ENCODE results near the gene ADI1.

DNA sequence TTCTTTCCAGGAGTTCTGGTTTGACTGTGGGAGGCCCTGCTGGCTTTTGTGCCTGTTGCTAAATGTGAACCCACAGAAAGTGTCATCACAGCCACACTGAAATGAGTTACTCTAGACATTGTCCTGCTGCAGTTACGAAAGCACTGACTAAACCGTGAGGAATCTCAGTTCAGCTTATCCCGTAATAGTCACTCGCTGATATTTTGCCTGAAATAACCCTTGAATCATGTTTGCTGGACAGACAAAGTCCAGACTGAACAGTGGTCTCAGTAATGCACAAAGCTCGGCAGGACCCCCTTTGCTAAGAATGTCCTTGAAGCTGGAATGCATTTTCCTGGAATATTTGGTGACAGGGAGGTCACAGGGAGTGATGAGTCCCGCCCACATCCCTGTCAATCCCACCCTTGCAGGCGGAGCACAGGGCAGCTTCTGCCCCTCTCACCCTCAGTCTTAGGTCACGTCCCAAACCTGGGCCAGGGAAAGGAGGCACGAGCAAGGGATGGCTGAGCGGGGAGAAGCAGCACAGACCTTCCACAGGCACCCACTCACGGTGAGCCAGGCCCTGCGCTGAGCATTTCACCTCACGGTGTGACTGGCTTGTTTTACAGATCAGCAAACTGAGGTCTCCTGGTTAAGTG lies 53.4 kb downstream of the ADI1 start:
- TF ChIP-seq, protein P1, sequence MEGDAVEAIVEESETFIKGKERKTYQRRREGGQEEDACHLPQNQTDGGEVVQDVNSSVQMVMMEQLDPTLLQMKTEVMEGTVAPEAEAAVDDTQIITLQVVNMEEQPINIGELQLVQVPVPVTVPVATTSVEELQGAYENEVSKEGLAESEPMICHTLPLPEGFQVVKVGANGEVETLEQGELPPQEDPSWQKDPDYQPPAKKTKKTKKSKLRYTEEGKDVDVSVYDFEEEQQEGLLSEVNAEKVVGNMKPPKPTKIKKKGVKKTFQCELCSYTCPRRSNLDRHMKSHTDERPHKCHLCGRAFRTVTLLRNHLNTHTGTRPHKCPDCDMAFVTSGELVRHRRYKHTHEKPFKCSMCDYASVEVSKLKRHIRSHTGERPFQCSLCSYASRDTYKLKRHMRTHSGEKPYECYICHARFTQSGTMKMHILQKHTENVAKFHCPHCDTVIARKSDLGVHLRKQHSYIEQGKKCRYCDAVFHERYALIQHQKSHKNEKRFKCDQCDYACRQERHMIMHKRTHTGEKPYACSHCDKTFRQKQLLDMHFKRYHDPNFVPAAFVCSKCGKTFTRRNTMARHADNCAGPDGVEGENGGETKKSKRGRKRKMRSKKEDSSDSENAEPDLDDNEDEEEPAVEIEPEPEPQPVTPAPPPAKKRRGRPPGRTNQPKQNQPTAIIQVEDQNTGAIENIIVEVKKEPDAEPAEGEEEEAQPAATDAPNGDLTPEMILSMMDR (IDR thresholded peaks at IDR 0.05 in 4 of 5, conservative IDR thresholded peaks at IDR 0.05 in 1 of 5): no peak
- no peak for TF ChIP-seq POLR2A (IDR thresholded peaks at IDR 0.05)
